ENCODE measurements around the gene COL15A1. TPM values are rescaled to one million over a fixed set of nuclear protein-coding genes. Genes with fewer than 3 reads are reported as not detected.

COL15A1 gene
- total RNA-seq, 1 experiment from 2014 or later: 0.10 TPM

DNA sequence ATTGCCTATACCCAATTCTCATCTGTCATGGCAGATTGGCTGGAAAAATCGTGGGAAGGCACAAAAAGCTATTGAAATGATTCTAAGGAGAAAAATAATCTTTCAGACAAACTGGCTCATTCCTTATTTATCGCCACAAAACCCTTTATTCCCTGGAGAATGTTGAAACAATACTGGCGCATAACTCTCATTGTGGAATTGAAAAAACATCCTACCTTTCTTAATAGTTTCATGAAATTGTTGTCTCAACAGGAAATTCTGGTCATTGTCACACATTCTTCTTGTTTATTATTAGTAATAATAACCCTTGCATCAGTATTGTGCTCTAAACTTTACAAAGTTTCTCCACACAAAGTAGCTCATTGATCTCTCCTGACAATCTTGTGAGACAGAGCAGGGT lies 48.9 kb upstream of the COL15A1 start:
- POLR2A ChIA-PET: no interaction called here
- no peak for ATAC-seq

DNA sequence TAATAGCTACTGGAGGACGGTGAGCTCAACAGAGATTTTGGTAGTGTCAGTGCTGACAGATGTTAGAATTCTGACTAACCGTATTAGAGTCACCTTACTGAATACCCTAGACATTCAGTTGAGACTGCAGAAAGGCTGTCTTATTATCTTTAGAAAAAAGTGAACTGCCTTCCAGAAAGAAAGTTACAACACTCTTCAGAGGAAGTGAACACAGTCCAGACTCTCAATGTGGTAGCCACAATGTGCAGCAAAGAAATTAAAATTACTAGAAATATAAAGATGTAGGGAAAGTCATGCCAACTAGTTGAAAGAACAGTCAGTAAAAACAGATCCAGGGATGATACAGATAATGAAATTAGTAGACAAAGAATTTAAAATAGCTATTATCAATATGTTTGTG lies 47.1 kb upstream of the COL15A1 start:
- Histone ChIP-seq H3K4me1 (ENCODE audit: control insufficient read depth, insufficient read depth, low read length) (no peaks in the 10 kb centered on the region), H3K36me3 (ENCODE audit: control insufficient read depth, insufficient read depth, low read length) (no peaks in the 10 kb centered on the region; the same call in 1 of the 2 replicates), H3K9me3 (ENCODE audit: control insufficient read depth, insufficient read depth, low read depth, low read length) (no peaks in the 10 kb centered on the region), H3K27me3 (ENCODE audit: control insufficient read depth, insufficient read depth, low read length) (peaks cover 2% of the 10 kb centered on the region; the same call in 1 of the 2 replicates), H3K4me3 (ENCODE audit: low read depth in 2 of 2, low read length in 2 of 2) (no peak overlapping the region), H3K27ac (ENCODE audit: low read length) (no peak overlapping the region)
- intact Hi-C loops (cut with micrococcal nuclease; ENCODE audit: unreplicated experiment) (no loop called here), in situ Hi-C loops (cut with HindIII; ENCODE audit: low pct_unique_long_range_greater_than_20kb, low sequenced_read_pairs) (no loop called here)
- DNase-seq (ENCODE audit: low read depth, low spot score): no peak
- ATAC-seq: no peak
- BruUV-seq (replicated peaks): no TSS peak
- POLR2A ChIA-PET: no interaction called here
- TF ChIP-seq, protein P1, sequence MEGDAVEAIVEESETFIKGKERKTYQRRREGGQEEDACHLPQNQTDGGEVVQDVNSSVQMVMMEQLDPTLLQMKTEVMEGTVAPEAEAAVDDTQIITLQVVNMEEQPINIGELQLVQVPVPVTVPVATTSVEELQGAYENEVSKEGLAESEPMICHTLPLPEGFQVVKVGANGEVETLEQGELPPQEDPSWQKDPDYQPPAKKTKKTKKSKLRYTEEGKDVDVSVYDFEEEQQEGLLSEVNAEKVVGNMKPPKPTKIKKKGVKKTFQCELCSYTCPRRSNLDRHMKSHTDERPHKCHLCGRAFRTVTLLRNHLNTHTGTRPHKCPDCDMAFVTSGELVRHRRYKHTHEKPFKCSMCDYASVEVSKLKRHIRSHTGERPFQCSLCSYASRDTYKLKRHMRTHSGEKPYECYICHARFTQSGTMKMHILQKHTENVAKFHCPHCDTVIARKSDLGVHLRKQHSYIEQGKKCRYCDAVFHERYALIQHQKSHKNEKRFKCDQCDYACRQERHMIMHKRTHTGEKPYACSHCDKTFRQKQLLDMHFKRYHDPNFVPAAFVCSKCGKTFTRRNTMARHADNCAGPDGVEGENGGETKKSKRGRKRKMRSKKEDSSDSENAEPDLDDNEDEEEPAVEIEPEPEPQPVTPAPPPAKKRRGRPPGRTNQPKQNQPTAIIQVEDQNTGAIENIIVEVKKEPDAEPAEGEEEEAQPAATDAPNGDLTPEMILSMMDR (IDR thresholded peaks at IDR 0.05): no peak
- TF ChIP-seq, protein P2, sequence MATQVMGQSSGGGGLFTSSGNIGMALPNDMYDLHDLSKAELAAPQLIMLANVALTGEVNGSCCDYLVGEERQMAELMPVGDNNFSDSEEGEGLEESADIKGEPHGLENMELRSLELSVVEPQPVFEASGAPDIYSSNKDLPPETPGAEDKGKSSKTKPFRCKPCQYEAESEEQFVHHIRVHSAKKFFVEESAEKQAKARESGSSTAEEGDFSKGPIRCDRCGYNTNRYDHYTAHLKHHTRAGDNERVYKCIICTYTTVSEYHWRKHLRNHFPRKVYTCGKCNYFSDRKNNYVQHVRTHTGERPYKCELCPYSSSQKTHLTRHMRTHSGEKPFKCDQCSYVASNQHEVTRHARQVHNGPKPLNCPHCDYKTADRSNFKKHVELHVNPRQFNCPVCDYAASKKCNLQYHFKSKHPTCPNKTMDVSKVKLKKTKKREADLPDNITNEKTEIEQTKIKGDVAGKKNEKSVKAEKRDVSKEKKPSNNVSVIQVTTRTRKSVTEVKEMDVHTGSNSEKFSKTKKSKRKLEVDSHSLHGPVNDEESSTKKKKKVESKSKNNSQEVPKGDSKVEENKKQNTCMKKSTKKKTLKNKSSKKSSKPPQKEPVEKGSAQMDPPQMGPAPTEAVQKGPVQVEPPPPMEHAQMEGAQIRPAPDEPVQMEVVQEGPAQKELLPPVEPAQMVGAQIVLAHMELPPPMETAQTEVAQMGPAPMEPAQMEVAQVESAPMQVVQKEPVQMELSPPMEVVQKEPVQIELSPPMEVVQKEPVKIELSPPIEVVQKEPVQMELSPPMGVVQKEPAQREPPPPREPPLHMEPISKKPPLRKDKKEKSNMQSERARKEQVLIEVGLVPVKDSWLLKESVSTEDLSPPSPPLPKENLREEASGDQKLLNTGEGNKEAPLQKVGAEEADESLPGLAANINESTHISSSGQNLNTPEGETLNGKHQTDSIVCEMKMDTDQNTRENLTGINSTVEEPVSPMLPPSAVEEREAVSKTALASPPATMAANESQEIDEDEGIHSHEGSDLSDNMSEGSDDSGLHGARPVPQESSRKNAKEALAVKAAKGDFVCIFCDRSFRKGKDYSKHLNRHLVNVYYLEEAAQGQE (IDR thresholded peaks at IDR 0.05; ENCODE audit: insufficient read depth in 1 of 2, low read depth in 2 of 2, low read length in 1 of 2): no peak
- TF ChIP-seq POLR2AphosphoS5 (IDR thresholded peaks at IDR 0.05; ENCODE audit: low read depth, low read length) (no peak), TCF7L2 (IDR thresholded peaks at IDR 0.05; ENCODE audit: low read depth, low read length) (no peak), SIN3A (IDR thresholded peaks at IDR 0.05; ENCODE audit: borderline replicate concordance, insufficient read depth, low read depth, low read length) (no peak)
- CTCF ChIA-PET: no interaction called here

More for the DNA sequence above, 48.9 kb upstream of the COL15A1 start:
- BruUV-seq (replicated peaks): no TSS peak
- DNase-seq (ENCODE audit: low read depth, low spot score): no peak
- Histone ChIP-seq H3K27me3 (ENCODE audit: control insufficient read depth, insufficient read depth, low read length) (peaks cover 2% of the 10 kb centered on the region; the same call in 1 of the 2 replicates), H3K36me3 (ENCODE audit: control insufficient read depth, insufficient read depth, low read length) (no peaks in the 10 kb centered on the region; the same call in 1 of the 2 replicates), H3K4me1 (ENCODE audit: control insufficient read depth, insufficient read depth, low read length) (no peaks in the 10 kb centered on the region), H3K27ac (ENCODE audit: low read length) (no peak overlapping the region), H3K4me3 (ENCODE audit: low read depth in 2 of 2, low read length in 2 of 2) (no peak overlapping the region), H3K9me3 (ENCODE audit: control insufficient read depth, insufficient read depth, low read depth, low read length) (no peaks in the 10 kb centered on the region)
- TF ChIP-seq SIN3A (IDR thresholded peaks at IDR 0.05; ENCODE audit: borderline replicate concordance, insufficient read depth, low read depth, low read length) (no peak), TCF7L2 (IDR thresholded peaks at IDR 0.05; ENCODE audit: low read depth, low read length) (no peak), POLR2AphosphoS5 (IDR thresholded peaks at IDR 0.05; ENCODE audit: low read depth, low read length) (no peak)
- TF ChIP-seq, protein P1 (IDR thresholded peaks at IDR 0.05): no peak
- TF ChIP-seq, protein P2 (IDR thresholded peaks at IDR 0.05; ENCODE audit: insufficient read depth in 1 of 2, low read depth in 2 of 2, low read length in 1 of 2): no peak
- CTCF ChIA-PET: no interaction called here
- in situ Hi-C loops (cut with HindIII; ENCODE audit: low pct_unique_long_range_greater_than_20kb, low sequenced_read_pairs): no loop called here
- intact Hi-C loops (cut with micrococcal nuclease; ENCODE audit: unreplicated experiment): no loop called here

All from Panc1 (cell line).